Gastrocnemius medialis (tissue), 4 donors: ENCODE results near the gene IQSEC1.

ENCODE experiments used
- POLR2A ChIP-seq, 2 donors: fragments of 450-650 bp; IDR thresholded peaks; one replicate each; pipeline ENCODE4 v1.6.1; 2017; ENCODE audit warnings: antibody characterized with exemption in 2 of 2, mild to moderate bottlenecking in 2 of 2, moderate library complexity in 2 of 2
- TF ChIP-seq, protein P1 (sequence below), 5 experiments: fragments of 450-650 bp in 3 of 5; fragments of 200-600 bp in 2 of 5; sonication (generic) in 2 of 5; IDR thresholded peaks in 4 of 5; conservative IDR thresholded peaks in 1 of 5; 1 replicate in 4 of 5; 2 replicates in 1 of 5; pipeline ENCODE4 v1.5.1; 2016 to 2019; ENCODE audit warnings: antibody characterized with exemption in 5 of 5, mild to moderate bottlenecking in 3 of 5, moderate library complexity in 3 of 5

DNA sequence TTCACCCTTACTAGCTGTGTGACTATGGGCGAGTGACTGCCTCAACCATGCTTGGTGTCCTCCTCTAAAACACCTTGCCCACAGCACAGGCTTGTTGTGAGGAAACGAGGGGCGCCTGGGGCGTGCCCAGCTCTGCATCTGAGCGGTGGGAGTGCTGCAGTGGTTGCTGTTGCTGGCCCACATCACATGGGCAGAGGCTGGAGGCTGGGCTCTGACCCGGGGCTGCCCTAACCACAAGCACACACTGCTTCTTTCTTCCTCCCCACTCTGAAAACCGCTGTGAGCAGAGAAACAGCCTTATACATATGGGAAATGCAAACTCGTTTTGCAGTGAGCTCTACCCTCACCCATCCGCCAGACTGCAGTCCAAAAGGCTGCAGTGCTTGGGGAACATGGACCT is 157.1 kb downstream of the IQSEC1 start:
- TF ChIP-seq, protein P1, sequence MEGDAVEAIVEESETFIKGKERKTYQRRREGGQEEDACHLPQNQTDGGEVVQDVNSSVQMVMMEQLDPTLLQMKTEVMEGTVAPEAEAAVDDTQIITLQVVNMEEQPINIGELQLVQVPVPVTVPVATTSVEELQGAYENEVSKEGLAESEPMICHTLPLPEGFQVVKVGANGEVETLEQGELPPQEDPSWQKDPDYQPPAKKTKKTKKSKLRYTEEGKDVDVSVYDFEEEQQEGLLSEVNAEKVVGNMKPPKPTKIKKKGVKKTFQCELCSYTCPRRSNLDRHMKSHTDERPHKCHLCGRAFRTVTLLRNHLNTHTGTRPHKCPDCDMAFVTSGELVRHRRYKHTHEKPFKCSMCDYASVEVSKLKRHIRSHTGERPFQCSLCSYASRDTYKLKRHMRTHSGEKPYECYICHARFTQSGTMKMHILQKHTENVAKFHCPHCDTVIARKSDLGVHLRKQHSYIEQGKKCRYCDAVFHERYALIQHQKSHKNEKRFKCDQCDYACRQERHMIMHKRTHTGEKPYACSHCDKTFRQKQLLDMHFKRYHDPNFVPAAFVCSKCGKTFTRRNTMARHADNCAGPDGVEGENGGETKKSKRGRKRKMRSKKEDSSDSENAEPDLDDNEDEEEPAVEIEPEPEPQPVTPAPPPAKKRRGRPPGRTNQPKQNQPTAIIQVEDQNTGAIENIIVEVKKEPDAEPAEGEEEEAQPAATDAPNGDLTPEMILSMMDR (IDR thresholded peaks at IDR 0.05 in 4 of 5, conservative IDR thresholded peaks at IDR 0.05 in 1 of 5) = no peak
- TF ChIP-seq POLR2A (IDR thresholded peaks at IDR 0.05) = no peak
